ENCODE results near the gene AANAT.

GRCh38 chr17:76478730-76479514 lies 11.5 kb downstream of the AANAT start:
- no peak for TF ChIP-seq CTCF (conservative IDR thresholded peaks at IDR 0.05)
- TF ChIP-seq EZH2 (IDR thresholded peaks at IDR 0.05; ENCODE audit: low read depth): no peak

Data from PC-9 (cell line).